CD4-positive, alpha-beta T cell treated with Interleukin-21 for 1 hour (primary cell): ENCODE results near the gene ACSM4.
A peak's percentile ranks its signal among the peaks of the same experiment; 100 is the strongest.

Experiments
- DNase-seq: peaks from one replicate; pipeline ENCODE4 v3.0.0-alpha.2; 2020

Gene ACSM4

GRCh38 chr12:7339675-7340074 is 35.8 kb downstream of the ACSM4 start:
- no peak for DNase-seq

GRCh38 chr12:7344833-7345606 is 41.1 kb downstream of the ACSM4 start:
- no peak for DNase-seq

- DNase-seq = no peak
Measured at GRCh38 chr12:7346551-7347225, 42.8 kb downstream of the ACSM4 start.

GRCh38 chr12:7349418-7349817 is 45.5 kb downstream of the ACSM4 start:
- DNase-seq = no peak

GRCh38 chr12:7351177-7351576 is 47.3 kb downstream of the ACSM4 start:
- DNase-seq = no peak

- DNase-seq = no peak
Measured at GRCh38 chr12:7352661-7353060, 48.8 kb downstream of the ACSM4 start.

- no peak for DNase-seq
Measured at GRCh38 chr12:7354529-7354928, 50.7 kb downstream of the ACSM4 start.

- no peak for DNase-seq
Measured at GRCh38 chr12:7361265-7361664, 57.4 kb downstream of the ACSM4 start.

- no peak for DNase-seq
Measured at GRCh38 chr12:7362734-7363133, 58.9 kb downstream of the ACSM4 start.

GRCh38 chr12:7369274-7369729 is 65.4 kb downstream of the ACSM4 start:
- no peak for DNase-seq

- no peak for DNase-seq
Measured at GRCh38 chr12:7373226-7373625, 69.4 kb downstream of the ACSM4 start.

GRCh38 chr12:7374423-7375144 is 70.7 kb downstream of the ACSM4 start:
- peak; percentile 8 for DNase-seq

- DNase-seq = no peak
Measured at GRCh38 chr12:7375145-7375543, 71.3 kb downstream of the ACSM4 start.

- DNase-seq = no peak
Measured at GRCh38 chr12:7376196-7376595, 72.3 kb downstream of the ACSM4 start.
